ENCODE results near the gene DUSP11. TPM values are rescaled to one million over a fixed set of nuclear protein-coding genes. Genes with fewer than 3 reads are reported as not detected.
"Not testable (repeated sequence)": the region's sequence is repeated elsewhere in the genome, so short reads cannot be mapped to it uniquely, and the experiment has no call there.

DUSP11 gene
- polyA plus RNA-seq, 1 donor from 2014 or later, result 35.2 TPM

DNA sequence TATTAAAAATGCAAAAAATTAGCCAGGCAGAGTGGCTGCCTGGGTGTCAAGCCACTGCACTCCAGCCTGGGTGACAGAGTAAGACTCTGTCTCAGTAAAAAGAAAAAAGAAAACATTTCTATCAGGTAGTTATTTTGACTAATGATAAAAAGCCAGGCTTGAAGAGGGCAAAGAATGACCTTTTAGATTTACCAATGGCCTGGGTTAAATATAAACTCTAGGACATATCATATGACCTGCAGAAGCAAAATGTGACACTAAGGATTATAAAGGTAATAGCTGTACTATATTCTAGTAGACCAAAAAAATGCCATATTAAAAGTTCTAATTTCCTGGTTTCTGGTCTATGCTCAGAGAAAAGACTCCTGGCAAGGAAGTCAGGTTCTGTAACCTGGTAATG is 32.7 kb upstream of the DUSP11 start:
- Histone ChIP-seq H2AFZ (ENCODE audit: low read depth, low read length) (no peak overlapping the region), H3K9me2 (ENCODE audit: insufficient read depth, low read length) (no peaks in the 10 kb centered on the region), H3K9ac (ENCODE audit: low read length) (no peak overlapping the region), H3F3A (ENCODE audit: insufficient read depth, low read length, poor library complexity, severe bottlenecking) (no peaks in the 10 kb centered on the region), H3K27ac (ENCODE audit: low read length) (no peak overlapping the region), H3K27me3 (ENCODE audit: insufficient read depth, low read depth, low read length) (peaks cover 5% of the 10 kb centered on the region), H3K36me3 (ENCODE audit: insufficient read depth, low read length) (no peaks in the 10 kb centered on the region), H3K79me2 (replicated peaks; ENCODE audit: insufficient read depth, low read length) (no peaks in the 10 kb centered on the region), H3K9me3 (ENCODE audit: low read length) (no peaks in the 10 kb centered on the region), H3K4me3 (ENCODE audit: low read length) (no peak overlapping the region), H3K4me2 (ENCODE audit: low read length) (no peak overlapping the region), H4K20me1 (ENCODE audit: insufficient read depth) (no peaks in the 10 kb centered on the region)
- TF ChIP-seq, protein P1, sequence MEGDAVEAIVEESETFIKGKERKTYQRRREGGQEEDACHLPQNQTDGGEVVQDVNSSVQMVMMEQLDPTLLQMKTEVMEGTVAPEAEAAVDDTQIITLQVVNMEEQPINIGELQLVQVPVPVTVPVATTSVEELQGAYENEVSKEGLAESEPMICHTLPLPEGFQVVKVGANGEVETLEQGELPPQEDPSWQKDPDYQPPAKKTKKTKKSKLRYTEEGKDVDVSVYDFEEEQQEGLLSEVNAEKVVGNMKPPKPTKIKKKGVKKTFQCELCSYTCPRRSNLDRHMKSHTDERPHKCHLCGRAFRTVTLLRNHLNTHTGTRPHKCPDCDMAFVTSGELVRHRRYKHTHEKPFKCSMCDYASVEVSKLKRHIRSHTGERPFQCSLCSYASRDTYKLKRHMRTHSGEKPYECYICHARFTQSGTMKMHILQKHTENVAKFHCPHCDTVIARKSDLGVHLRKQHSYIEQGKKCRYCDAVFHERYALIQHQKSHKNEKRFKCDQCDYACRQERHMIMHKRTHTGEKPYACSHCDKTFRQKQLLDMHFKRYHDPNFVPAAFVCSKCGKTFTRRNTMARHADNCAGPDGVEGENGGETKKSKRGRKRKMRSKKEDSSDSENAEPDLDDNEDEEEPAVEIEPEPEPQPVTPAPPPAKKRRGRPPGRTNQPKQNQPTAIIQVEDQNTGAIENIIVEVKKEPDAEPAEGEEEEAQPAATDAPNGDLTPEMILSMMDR (IDR thresholded peaks at IDR 0.05; ENCODE audit: poor library complexity, severe bottlenecking), result no peak
- TF ChIP-seq TAF1 (IDR thresholded peaks at IDR 0.05; ENCODE audit: low read depth) (no peak), RAD21 (conservative IDR thresholded peaks at IDR 0.05) (no peak), EP300 (conservative IDR thresholded peaks at IDR 0.05; ENCODE audit: poor library complexity, severe bottlenecking) (no peak), EZH2 (IDR thresholded peaks at IDR 0.05; ENCODE audit: borderline replicate concordance, insufficient read depth, low read length, poor library complexity, severe bottlenecking) (no peak), SMC3 (conservative IDR thresholded peaks at IDR 0.05; ENCODE audit: poor library complexity) (no peak), POLR2AphosphoS5 (IDR thresholded peaks at IDR 0.05) (no peak)

DNA sequence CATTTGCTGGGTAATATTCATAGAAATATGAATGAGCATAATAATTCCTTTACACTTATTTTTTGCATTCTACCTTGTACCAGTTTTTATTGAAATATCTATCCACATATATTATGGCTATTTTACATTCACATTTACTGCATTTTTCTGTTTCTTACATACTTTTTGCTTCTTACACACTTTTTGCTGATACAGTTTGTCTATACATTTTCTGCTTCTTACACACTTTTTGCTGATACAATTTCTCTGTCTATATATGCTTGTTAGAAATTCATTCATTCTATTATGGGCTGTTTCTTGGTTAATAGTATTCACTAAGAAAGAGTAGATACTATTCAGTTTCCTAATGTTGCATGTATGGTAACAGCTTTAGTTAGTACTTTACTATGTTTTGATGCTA is 32.0 kb upstream of the DUSP11 start:
- H3K4me2 ChIP-seq (ENCODE audit: low read length), result no peak overlapping the region
- H2AFZ ChIP-seq (ENCODE audit: low read depth, low read length), result no peak overlapping the region
- no peaks in the 10 kb centered on the region for H3K9me2 ChIP-seq (ENCODE audit: insufficient read depth, low read length)
- H3K27ac ChIP-seq (ENCODE audit: low read length), result no peak overlapping the region
- H3K36me3 ChIP-seq (ENCODE audit: insufficient read depth, low read length), result no peaks in the 10 kb centered on the region
- no peaks in the 10 kb centered on the region for H3F3A ChIP-seq (ENCODE audit: insufficient read depth, low read length, poor library complexity, severe bottlenecking)
- TF ChIP-seq EZH2 (IDR thresholded peaks at IDR 0.05; ENCODE audit: borderline replicate concordance, insufficient read depth, low read length, poor library complexity, severe bottlenecking), result no peak
- H3K27me3 ChIP-seq (ENCODE audit: insufficient read depth, low read depth, low read length), result peaks cover 5% of the 10 kb centered on the region
- H4K20me1 ChIP-seq (ENCODE audit: insufficient read depth), result no peaks in the 10 kb centered on the region
- H3K9ac ChIP-seq (ENCODE audit: low read length), result no peak overlapping the region
- no peaks in the 10 kb centered on the region for H3K79me2 ChIP-seq (replicated peaks; ENCODE audit: insufficient read depth, low read length)
- H3K9me3 ChIP-seq (ENCODE audit: low read length), result no peaks in the 10 kb centered on the region
- H3K4me3 ChIP-seq (ENCODE audit: low read length), result no peak overlapping the region

DNA sequence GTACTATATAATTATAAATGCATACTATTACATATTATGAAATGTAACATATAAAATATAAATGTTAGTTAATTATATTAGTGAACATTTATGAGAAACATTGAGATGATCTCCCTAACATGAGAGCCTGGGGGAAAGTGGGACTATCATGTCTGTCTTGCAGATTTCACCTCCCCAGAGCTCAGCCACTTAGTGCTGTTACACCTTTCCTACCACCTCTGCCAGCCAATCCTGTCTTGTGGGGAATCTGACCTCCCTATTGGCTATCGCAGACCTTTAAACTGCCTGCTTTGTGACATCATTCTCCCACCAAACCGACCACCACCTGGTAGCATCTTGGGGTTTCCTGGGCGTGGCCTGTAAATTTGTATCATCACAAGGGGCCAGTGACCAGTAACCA is 4.0 kb upstream of the DUSP11 start, which contains the start of gene C2orf78:
Gene C2orf78, plus strand, starts transcription at position 301 of the 400 bp plus-strand sequence. CDS start 127 bp downstream, outside the sequence.
- not testable (repeated sequence) for H4K20me1 ChIP-seq (ENCODE audit: insufficient read depth); H3K9me3 ChIP-seq (ENCODE audit: low read length); H3K9me2 ChIP-seq (ENCODE audit: insufficient read depth, low read length); H2AFZ ChIP-seq (ENCODE audit: low read depth, low read length); H3K27ac ChIP-seq (ENCODE audit: low read length); H3F3A ChIP-seq (ENCODE audit: insufficient read depth, low read length, poor library complexity, severe bottlenecking); H3K4me2 ChIP-seq (ENCODE audit: low read length); H3K9ac ChIP-seq (ENCODE audit: low read length); H3K4me3 ChIP-seq (ENCODE audit: low read length); H3K36me3 ChIP-seq (ENCODE audit: insufficient read depth, low read length); H3K27me3 ChIP-seq (ENCODE audit: insufficient read depth, low read depth, low read length)
- H3K79me2 ChIP-seq (replicated peaks; ENCODE audit: insufficient read depth, low read length), result peaks cover 10% of the 10 kb centered on the region

DNA sequence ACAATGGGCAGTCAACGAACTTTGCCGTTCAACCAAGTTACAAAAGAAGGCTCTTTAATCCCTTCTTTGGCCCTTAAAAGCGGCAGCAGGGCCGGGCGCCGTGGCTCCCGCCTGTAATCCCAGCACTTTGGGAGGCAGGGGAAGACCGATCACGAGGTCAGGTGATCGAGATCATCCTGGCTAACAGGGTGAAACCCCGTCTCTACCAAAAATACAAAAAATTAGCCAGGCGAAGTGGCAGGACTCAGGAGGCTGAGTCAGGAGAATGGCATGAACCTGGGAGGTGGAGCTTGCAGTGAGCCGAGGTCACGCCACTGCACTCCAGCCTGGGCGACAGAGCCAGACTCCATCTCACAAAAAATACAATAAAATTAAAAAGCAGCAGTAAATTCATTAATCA is 3.5 kb upstream of the DUSP11 start:
- H3K27me3 ChIP-seq (ENCODE audit: insufficient read depth, low read depth, low read length); H3K36me3 ChIP-seq (ENCODE audit: insufficient read depth, low read length); H3K9me2 ChIP-seq (ENCODE audit: insufficient read depth, low read length); H3K9ac ChIP-seq (ENCODE audit: low read length); H3F3A ChIP-seq (ENCODE audit: insufficient read depth, low read length, poor library complexity, severe bottlenecking); H3K27ac ChIP-seq (ENCODE audit: low read length); H3K4me3 ChIP-seq (ENCODE audit: low read length); H4K20me1 ChIP-seq (ENCODE audit: insufficient read depth); H3K4me2 ChIP-seq (ENCODE audit: low read length); H2AFZ ChIP-seq (ENCODE audit: low read depth, low read length); H3K9me3 ChIP-seq (ENCODE audit: low read length): not testable (repeated sequence)
- peaks cover 15% of the 10 kb centered on the region for H3K79me2 ChIP-seq (replicated peaks; ENCODE audit: insufficient read depth, low read length)

Measured in neural cell (in vitro differentiated cells).